Dermis microvascular lymphatic vessel endothelial cell (primary cell): ENCODE results near the gene COQ9. TPM values are rescaled to one million over a fixed set of nuclear protein-coding genes. Genes with fewer than 3 reads are reported as not detected.
"Not testable (repeated sequence)": the region's sequence is repeated elsewhere in the genome, so short reads cannot be mapped to it uniquely, and the experiment has no call there.

Experiments used
- DNase-seq, 2 donors: peaks; one replicate each; pipeline versions ENCODE4 v3.0.0 to v3.0.0-alpha.2; 2010; ENCODE audit warnings: low read depth in 2 of 2
- total RNA-seq: library from RNA; depleted of rRNA; stranded (reverse); fragments of >200 nt; gene quantifications from 2 replicates; pipeline ENCODE4 v1.2.1, GENCODE V29; 2014

The COQ9 gene
- total RNA-seq, 1 donor from 2014 or later: 42.4 TPM

DNA sequence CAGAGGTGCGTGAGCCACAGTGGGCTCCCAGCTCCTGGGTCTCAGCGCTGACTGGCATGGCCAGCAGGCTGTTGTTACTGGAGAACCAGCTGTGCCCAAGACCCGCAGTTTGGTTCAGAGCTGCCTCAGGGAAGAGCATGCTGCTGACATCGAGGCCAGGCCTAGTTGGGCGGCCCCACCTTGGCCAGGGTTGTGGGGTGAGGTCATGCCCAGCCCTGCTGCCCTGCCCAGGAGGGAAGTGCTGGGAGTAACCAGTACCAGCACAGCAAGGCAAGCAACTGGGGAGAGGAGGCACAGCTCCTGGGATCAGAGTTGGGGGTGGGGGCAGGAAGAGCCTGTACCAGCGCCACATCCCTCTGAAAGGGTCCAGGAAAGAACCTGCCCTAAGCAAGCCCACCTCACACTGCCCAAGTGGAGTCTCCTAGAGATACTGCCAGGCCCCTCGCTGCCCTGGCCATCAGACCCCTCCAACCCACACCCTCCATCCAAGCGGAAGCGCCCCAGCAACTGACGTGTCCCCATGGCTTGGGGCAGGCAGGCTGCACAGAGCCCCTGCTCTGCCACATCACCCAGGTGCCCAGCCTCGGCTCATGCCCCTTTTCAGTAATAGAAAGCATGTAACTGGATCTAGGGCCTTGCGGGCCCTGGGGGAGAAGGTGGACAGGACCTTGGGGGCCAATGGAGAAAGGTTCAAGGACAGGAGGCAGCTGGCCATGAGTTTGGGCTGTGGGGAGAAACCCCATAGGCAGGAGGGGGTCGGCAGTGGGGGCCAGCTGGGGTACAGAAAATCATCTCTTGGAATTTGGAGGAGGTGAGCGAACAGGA, 38.0 kb downstream of the COQ9 start:
- DNase-seq: no peak

DNA sequence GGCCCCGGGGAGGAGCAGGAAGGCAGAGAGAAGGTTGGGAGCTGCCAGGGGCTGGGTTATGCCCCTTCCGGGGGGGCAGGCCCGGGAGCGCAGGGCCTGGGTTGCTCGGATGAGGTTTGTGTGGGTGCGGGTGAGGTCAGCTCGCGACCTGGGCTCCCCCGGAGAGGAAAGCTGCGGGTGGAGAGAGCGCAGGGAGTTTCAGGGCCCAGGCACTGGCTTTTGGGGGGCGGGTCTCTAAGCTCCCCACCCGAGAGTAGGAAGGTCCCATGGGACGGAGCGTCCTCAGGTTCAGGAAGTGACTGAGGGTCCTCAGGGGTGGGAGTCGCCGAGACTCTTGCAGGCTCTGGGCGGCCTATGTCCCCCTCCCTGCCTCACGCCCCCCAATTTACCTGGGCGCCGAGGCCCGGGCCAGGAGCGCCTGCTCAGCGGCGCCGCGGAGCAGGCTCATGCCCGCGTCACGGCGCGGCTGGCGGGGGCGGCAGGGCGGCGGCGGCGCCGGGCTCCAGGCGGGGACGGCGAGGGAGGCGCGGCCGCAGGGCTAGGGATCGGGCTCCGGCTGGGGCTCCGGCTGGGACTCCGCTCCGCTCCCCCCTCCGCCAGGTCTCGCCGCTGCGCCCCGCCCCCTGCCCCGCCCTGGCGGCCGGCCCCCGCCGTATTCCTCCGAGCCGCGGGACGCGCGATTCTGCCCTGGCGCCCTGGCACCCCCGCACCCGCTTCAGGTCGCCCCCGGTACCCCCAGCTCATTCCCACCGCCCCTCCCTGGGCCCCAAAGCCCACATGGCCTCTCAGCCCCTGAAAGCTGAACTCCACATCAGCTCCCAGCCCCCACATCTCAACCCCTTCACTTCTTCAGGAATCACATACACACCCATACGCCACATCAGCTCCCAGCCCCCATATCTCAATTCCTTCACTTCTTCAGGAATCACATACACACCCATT, 38.9 kb downstream of the COQ9 start, which contains the start of gene DOK4:
Gene DOK4, minus strand, starts transcription at position 578 of the 942 bp plus-strand sequence. CDS start 6,986 bp downstream, outside the sequence.
- DNase-seq: peak in 1 of 2 donors; percentile 73

DNA sequence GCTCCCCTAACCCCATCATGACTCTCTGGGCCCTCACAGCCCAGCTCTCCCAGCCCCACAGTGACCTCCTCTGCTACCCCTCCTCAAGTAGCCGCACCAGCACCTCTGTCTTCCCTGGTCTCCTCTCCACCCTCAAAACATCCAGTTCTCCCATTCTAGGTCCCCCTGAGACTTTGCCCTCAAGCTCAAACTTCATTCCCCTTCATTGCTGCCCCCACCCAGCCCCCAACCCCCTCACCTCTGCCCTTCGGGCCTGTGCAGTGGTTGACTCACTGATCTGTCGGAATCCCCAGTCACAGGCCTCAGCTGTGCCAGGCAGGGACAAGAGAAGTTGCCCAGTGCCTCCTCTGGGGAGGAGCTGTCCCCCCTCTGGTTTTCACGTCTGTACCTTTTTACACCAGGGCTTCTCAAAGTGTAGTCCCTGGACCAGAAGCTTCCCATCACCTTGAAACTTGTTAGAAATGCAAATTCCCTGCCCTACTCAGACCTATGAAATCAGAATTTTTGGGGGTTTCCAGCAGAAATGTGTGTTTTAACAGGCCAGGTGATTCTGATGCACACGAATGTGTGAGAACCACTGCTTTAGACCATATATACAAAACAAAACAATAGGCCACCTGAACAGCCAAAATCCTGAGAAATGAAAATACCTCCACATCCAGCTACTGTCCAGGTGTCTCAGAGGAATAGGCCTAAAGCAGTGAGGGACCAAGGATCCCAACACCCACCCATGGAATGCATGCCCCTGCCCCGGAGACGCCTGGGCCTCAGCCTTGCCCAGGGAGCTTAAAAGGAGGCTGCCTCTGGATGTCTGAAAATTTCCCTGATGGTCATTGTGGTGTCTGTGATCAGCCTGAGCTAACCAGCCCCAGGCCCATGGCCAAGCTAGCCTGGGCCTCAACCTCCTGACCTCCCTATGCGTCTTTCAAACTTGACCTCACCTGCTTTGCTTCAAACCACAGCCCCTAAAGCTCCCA, 39.9 kb downstream of the COQ9 start:
- DNase-seq: no peak

DNA sequence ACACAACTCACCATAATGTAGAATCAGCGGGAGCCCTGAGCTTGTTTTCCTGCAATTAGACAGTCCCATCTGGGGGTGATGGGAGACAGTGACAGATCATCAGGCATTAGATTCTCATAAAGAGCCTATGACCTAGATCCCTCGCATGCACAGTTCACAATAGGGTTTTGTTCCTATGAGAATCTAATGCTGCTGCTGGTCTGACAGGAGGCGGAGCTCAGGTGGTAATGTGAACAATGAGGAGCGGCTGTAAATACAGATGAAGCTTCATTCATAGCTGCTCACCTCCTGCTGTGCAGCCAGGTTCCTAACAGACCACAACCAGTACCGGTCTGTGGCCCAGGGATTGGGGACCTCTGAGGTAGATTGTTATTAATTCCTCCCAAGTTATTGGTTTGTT, 42.0 kb downstream of the COQ9 start:
- no peak for DNase-seq

DNA sequence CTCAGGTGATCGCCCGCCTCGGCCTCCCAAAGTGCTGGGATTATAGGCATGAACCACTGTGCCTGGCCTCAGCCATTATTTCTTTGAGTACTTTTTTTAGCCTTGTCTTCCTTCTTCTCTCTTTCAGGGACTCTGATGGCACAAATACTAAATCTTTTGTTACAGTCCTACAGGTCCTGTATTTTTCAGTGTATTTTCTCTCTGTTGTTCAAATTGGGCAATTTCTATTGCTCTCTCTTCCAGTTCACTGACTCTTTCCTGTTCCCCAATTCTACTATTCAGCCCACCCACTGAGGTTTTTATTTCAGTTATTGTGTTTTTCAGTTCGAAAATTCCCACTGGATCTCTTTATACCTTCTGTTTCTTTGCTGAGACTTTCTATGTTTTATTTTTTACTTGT, 46.5 kb downstream of the COQ9 start:
- DNase-seq: no peak

DNA sequence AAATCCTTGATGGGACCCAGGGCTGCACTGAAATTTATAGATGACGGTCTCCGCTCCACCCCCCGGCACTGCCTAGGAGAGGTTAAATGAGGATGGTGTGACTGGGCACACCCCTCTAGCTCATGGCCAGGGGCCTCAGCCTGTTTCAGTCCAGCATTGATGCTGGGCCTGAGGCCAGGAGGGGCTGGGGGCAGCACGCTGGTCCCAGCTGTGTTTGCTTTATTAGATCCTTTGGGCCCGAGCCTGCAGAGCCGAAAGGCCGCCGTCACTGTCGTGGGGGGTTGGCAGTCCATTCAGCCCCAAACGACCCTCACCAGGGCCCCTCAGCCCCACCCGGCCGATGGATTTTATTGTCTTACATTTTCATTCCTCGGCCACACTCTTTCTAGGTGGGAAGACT, 49.8 kb downstream of the COQ9 start:
- DNase-seq: no peak

DNA sequence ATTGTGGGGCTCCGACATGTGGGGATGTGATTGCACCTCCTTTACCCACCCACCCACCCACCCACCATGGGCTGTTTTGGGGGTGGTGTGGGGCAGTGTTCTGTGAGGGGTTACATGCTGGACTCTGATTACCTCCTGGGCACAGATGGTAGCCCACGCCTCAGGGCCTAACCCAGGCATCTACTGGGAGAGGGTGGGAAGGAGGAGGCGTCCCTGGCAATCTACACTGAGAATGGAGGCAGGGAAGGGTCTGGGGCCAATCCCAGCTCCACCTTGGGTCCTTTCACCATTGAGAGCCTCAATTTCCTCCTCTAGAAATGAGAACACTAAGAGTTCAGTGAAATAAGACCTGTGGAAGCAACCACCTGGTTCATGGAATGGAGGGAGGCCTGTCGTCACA, 50.8 kb downstream of the COQ9 start:
- no peak for DNase-seq

DNA sequence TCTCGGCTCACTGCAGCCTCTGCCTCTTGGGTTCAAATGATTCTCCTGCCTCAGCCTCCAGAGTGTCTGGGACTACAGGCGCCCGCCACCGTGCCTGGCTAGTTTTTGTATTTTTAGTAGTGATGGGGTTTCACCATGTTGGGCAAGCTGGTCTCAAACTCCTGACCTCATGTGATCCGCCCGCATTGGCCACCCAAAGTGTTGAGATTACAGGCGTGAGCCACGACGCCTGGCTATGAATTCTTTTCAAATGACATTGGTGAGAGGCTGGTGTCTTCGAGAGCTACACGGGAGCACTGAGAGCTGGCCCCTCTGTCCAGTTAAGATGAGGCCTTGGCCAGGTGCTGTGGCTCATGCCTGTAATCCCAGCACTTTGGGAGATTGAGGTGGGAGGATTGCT, 52.7 kb downstream of the COQ9 start:
- not testable (repeated sequence) for DNase-seq

DNA sequence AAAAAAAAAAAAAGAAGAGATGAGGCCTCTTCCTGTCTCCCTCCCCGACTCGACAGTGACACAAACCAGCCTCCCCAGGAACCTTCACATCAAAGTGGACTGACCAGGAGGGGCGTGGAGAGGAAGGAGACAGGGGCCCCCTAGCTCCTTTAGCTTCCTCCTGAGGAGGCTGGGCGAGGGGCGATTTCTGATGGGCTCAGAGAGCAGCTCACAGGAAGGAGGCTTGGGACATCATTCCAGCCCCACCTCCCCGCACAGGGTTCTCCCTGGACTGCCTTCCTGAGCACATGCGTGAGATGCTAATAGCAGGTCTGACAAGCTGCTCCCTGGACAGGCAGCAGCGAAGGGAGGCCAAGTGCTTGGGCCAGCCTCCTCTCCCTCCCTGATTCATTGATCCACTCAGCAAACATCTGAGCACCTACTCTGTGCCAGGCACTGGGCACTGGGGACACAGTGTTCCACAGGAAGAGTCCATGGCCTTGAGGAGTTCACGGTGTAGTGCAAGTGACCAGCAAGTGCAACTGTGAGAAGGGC, 53.4 kb downstream of the COQ9 start:
- DNase-seq: no peak

DNA sequence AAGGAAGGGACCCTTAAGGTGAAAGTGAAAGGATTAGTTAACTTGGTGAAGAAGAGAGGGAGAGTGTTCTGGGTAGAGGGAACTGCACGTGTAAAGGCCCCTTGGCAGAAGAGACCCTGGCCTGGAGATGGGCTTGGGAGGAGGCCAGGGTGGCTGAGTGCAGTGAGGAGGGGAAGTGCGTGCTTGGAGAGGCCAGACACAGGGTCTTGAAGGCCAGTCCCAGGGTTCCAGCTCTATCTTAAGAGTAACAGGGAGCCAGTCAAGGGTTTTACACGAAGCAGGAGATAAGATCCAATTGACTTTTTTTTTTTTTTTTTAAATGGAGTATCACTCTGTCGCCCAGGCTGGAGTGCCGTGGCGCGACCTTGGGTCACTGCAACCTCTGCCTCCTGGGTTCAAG, 54.2 kb downstream of the COQ9 start:
- no peak for DNase-seq

DNA sequence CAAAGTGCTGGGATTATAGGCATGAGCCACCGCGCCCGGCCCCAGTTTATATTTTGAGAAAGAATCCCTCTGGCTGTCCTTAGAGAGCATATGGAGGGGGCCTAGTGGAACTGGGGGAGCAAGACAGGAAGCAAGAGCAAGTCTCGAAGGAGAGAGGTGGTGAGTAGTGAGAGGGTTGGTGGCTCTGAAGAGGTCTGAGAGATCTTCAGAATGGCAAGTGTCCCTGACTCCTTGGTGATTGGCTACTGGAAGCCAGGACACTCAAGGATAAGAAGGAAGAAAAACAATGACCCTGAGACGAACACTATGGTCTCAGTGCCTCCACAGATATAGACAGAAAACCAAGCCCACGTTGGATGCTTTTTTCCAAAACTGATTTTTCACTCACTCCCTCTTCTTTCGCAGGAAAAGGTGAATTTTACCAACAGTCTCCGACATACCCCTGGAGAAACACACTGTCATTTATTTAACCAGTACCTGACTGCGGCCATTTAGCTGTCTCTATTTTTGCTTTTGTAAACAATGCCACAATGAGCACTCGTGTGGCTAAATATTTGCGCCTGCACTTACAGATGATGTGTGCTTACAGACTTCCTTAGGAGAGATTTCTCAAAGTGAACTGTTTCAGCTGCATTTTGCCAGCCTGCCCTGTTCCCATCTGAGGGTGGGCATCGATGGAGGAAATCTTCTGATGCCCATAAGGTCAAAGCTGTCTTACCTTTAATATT, 54.9 kb downstream of the COQ9 start:
- no peak for DNase-seq

DNA sequence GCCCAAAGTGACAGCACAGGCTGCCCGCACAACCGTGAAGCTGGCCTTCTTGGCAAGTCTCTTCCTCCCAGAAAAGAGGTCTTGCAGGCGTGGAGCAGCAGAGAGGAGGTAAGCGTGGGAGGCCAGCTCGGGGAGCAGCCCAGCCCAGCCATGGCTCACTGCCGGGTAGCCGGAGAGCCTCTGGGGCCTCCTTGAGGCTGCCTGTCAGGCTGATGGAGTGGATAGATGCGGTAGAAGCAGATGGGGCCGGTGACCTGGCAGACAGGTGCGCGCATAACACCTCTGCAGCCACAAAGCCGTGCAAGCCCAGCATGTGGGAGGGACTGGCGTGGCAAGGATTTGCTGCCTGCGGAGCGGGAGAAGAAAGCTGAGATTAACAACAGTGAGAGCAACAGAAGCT, 56.1 kb downstream of the COQ9 start:
- no peak for DNase-seq

DNA sequence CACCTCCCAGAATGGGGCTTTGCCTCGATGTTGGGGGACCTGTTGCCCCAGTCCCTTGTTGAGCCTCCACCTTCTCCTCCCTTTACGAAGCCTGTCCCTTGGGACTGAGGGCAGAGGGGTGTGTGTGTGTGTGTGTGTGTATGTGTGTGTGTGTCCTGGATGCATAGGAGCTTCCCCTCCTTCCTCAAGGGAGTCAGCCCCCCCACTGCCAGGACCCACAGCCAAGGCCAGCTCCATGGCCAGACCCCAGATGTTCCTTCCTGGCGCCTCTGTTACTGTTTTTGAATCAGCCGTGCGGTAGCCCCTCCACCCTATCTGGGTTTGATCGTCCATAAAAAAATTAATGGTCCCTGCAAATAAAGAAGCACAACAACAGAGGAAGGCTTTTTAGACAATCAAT, 56.7 kb downstream of the COQ9 start:
- no peak for DNase-seq

DNA sequence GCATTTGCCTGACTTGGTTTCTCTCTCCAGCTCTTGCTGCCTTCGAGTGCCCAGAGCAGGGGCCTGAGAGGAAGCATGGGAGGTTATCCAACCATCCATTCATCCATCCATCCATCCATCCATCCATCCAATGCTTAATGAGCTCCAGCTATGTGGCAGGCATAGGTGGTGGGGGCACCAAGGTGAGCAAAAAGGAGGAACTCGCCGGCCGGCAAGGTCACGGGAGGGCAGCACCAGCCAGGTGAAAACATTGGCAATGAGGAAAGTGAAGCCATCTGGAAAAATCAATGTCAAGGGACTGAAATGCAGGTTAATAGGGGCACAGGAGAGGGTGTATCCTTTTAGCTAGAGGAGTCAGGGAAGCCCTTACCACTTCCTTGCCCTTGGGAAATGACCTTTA, 57.2 kb downstream of the COQ9 start:
- no peak for DNase-seq

DNA sequence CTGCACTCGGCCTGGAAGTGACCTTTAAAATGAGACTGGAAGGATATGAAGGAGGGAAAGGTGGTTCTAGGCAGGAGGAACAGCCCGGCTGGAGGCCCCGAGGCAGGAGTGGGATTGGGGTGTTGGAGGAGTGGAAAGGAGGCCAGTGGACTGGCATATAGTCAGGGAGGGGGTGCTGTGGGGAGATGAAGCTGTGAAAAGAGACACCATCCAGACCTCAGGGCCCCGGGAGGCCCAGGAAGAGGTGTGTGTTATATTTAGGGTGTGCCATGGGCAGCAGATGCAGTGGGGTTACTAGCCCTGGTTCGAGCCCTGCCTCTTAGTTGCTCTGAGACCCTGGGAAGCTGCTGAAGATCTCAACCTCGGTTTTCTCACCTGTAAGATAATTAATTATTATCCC, 57.9 kb downstream of the COQ9 start:
- no peak for DNase-seq

DNA sequence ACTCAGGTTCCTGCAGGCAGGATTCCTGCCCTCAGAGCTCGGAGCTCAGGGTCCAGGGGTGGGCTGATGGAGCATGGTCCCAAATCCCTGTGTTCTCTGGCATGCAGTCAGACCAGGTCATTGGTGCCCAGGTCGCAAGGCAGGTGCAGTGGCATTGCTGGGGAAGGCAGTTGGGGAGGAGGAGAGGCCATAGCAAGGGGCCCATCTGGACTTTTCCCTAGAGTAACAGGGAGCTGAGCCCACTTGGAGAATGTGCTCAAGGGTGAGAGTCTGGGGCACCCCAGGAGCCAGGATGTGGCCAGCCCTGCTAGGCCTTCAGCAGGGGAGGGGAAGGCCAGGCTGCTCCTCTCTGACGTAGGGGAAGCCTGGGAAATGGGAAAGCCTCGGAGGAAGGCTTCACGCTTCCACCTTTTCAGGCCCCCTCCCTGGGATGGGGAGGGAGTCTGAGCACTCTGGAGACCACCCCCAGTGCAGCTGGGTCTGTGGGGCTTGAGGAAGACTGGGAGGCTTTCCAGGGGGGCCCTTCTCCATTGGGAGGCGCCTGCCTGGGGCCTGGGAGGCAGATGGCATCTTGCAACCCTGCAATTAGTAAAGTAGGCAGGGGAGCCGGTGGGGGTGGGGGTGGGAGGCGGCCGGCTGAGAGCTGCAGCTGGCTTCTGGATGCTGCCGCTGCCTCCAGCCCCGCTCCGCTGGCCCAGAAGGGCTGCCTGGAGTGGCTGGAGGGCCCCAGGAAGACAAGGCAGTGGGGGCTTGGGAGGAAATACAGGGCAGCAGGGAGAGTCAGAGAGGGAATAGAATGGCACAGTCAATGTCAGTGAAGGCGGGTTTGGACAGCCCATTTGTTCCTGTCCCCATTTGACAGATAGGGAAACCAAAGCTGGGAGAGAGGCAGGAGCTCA, 60.1 kb downstream of the COQ9 start:
- no peak for DNase-seq

DNA sequence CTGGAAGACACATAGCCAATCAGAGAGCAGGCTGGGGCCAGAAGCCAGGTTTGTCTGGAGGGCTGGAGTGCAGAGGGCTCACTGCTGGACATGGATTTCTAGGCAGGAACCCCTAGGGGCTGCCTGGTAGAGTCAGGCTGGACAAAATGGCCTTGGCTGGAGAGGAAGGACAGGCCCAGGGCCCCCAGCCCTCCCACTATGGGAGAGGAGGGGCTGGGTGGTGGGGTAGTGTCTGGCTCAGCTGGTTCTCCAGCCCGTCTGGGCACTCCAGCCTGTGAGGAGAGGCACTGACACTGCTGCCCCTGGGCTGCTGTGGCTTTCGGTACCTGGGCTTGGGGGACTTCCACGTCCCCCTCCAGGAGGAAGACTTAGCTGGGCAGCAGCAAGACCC, 60.8 kb downstream of the COQ9 start:
- no peak for DNase-seq

DNA sequence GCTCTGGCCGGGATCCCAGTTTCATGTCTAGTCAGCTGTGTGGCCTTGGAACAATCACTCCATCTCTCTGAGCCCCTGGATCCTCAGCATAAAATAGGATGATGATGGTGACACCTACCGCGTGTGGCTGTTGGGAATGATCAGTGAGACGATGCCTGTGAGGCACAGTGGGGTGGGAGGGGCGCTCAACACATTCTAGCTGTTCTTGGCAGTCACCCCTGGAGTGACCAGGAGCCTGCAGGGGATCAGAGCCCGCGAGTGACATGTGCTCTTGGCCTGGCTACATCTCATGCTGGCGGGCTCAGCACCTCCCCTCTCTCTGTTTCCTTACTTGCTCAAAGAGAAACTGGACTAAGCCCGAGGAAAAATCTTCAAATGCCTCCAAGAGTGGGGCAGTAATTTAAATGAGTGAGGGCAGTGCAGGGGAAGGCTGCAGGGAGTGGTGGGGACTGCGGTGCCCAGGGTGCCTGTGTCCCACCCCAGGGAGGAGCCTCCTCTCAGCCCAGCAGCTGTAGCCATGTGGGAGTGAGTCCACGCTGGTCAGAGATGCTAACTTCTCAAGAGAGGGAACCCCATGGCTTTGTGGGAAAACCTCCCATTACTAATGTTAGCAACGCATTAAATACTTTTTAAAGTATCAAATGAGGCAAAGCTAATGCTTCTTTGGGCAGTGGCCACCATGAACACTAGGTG, 62.1 kb downstream of the COQ9 start:
- DNase-seq: no peak
